ENCODE data around the gene CCDC126. TPM values are rescaled to one million over a fixed set of nuclear protein-coding genes. Genes with fewer than 3 reads are reported as not detected.
"Not testable (repeated sequence)": the region's sequence is repeated elsewhere in the genome, so short reads cannot be mapped to it uniquely, and the experiment has no call there.

The CCDC126 gene
- polyA plus RNA-seq (2012; ENCODE audit: low read depth, missing spikeins): 7.9 TPM

GRCh38 chr7:23597094-23598091 is at the start of gene CCDC126:
Gene CCDC126 (plus strand): TSS chr7:23597382. CDS start chr7:23611316, 13,934 bp downstream.
- peak; percentile 82 for DNase-seq (ENCODE audit: insufficient read length, low spot score)
- peak; percentile 98 for FAIRE-seq

GRCh38 chr7:23547662-23548061 is 49.5 kb upstream of the CCDC126 start:
- TF ChIP-seq POU2F2 (IDR thresholded peaks at IDR 0.05; ENCODE audit: low read depth, low read length) (no peak), POLR2AphosphoS5 (IDR thresholded peaks at IDR 0.05; ENCODE audit: low read depth, low read length) (no peak), PAX5 (IDR thresholded peaks at IDR 0.05; ENCODE audit: insufficient read depth, low read length, severe bottlenecking) (no peak), TAF1 (IDR thresholded peaks at IDR 0.05; ENCODE audit: low read depth, low read length) (no peak), POLR2A (IDR thresholded peaks at IDR 0.05; ENCODE audit: low read depth, low read length) (no peak), SPI1 (IDR thresholded peaks at IDR 0.05; ENCODE audit: low read depth, low read length) (no peak)

More at GRCh38 chr7:23597094-23598091, at the start of gene CCDC126:
- no peak for TF ChIP-seq POLR2A (IDR thresholded peaks at IDR 0.05; ENCODE audit: low read depth, low read length)
- peak; percentile 88 for TF ChIP-seq SPI1 (IDR thresholded peaks at IDR 0.05; ENCODE audit: low read depth, low read length)
- no peak for TF ChIP-seq POLR2AphosphoS5 (IDR thresholded peaks at IDR 0.05; ENCODE audit: low read depth, low read length)
- TF ChIP-seq TAF1 (IDR thresholded peaks at IDR 0.05; ENCODE audit: low read depth, low read length): no peak
- no peak for TF ChIP-seq POU2F2 (IDR thresholded peaks at IDR 0.05; ENCODE audit: low read depth, low read length)
- TF ChIP-seq PAX5 (IDR thresholded peaks at IDR 0.05; ENCODE audit: insufficient read depth, low read length, severe bottlenecking): no peak

GRCh38 chr7:23558303-23558702 is 38.9 kb upstream of the CCDC126 start:
- TF ChIP-seq POU2F2 (IDR thresholded peaks at IDR 0.05; ENCODE audit: low read depth, low read length) (no peak), SPI1 (IDR thresholded peaks at IDR 0.05; ENCODE audit: low read depth, low read length) (no peak), POLR2A (IDR thresholded peaks at IDR 0.05; ENCODE audit: low read depth, low read length) (no peak), POLR2AphosphoS5 (IDR thresholded peaks at IDR 0.05; ENCODE audit: low read depth, low read length) (no peak), TAF1 (IDR thresholded peaks at IDR 0.05; ENCODE audit: low read depth, low read length) (no peak), PAX5 (IDR thresholded peaks at IDR 0.05; ENCODE audit: insufficient read depth, low read length, severe bottlenecking) (no peak)
- no peak for DNase-seq (ENCODE audit: insufficient read length, low spot score)
- FAIRE-seq: no peak

More at GRCh38 chr7:23547662-23548061, 49.5 kb upstream of the CCDC126 start:
- no peak for FAIRE-seq
- DNase-seq (ENCODE audit: insufficient read length, low spot score): no peak

- DNase-seq (ENCODE audit: insufficient read length, low spot score) (peak; percentile 53), FAIRE-seq (peak; percentile 88)
- TF ChIP-seq SPI1 (IDR thresholded peaks at IDR 0.05; ENCODE audit: low read depth, low read length): no peak
- no peak for TF ChIP-seq PAX5 (IDR thresholded peaks at IDR 0.05; ENCODE audit: insufficient read depth, low read length, severe bottlenecking)
- TF ChIP-seq TAF1 (IDR thresholded peaks at IDR 0.05; ENCODE audit: low read depth, low read length): no peak
- no peak for TF ChIP-seq POLR2AphosphoS5 (IDR thresholded peaks at IDR 0.05; ENCODE audit: low read depth, low read length)
- no peak for TF ChIP-seq POU2F2 (IDR thresholded peaks at IDR 0.05; ENCODE audit: low read depth, low read length)
- no peak for TF ChIP-seq POLR2A (IDR thresholded peaks at IDR 0.05; ENCODE audit: low read depth, low read length)
These were observed 26.5 kb upstream of the CCDC126 start for GRCh38 chr7:23570592-23571200.

GRCh38 chr7:23581975-23582374 is 15.2 kb upstream of the CCDC126 start:
- not testable (repeated sequence) for DNase-seq (ENCODE audit: insufficient read length, low spot score); FAIRE-seq

- DNase-seq (ENCODE audit: insufficient read length, low spot score): not testable (repeated sequence)
- peak; percentile 67 for FAIRE-seq
These were observed 11.9 kb upstream of the CCDC126 start for GRCh38 chr7:23585304-23585703.

GRCh38 chr7:23586159-23586558 is 11.0 kb upstream of the CCDC126 start:
- FAIRE-seq: no peak
- DNase-seq (ENCODE audit: insufficient read length, low spot score): no peak
- no peak for TF ChIP-seq POLR2A (IDR thresholded peaks at IDR 0.05; ENCODE audit: low read depth, low read length)
- no peak for TF ChIP-seq PAX5 (IDR thresholded peaks at IDR 0.05; ENCODE audit: insufficient read depth, low read length, severe bottlenecking)
- no peak for TF ChIP-seq POLR2AphosphoS5 (IDR thresholded peaks at IDR 0.05; ENCODE audit: low read depth, low read length)
- TF ChIP-seq POU2F2 (IDR thresholded peaks at IDR 0.05; ENCODE audit: low read depth, low read length): no peak

GRCh38 chr7:23590529-23590928 is 6.7 kb upstream of the CCDC126 start:
- no peak for FAIRE-seq
- no peak for DNase-seq (ENCODE audit: insufficient read length, low spot score)
- TF ChIP-seq SPI1 (IDR thresholded peaks at IDR 0.05; ENCODE audit: low read depth, low read length) (peak; percentile 71), TAF1 (IDR thresholded peaks at IDR 0.05; ENCODE audit: low read depth, low read length) (no peak)

GRCh38 chr7:23593706-23594105 is 3.5 kb upstream of the CCDC126 start:
- DNase-seq (ENCODE audit: insufficient read length, low spot score) (peak; percentile 20), FAIRE-seq (peak; percentile 31)
- TF ChIP-seq POU2F2 (IDR thresholded peaks at IDR 0.05; ENCODE audit: low read depth, low read length): no peak
- TF ChIP-seq PAX5 (IDR thresholded peaks at IDR 0.05; ENCODE audit: insufficient read depth, low read length, severe bottlenecking): no peak
- TF ChIP-seq SPI1 (IDR thresholded peaks at IDR 0.05; ENCODE audit: low read depth, low read length): peak; percentile 61
- TF ChIP-seq POLR2AphosphoS5 (IDR thresholded peaks at IDR 0.05; ENCODE audit: low read depth, low read length): no peak
- TF ChIP-seq POLR2A (IDR thresholded peaks at IDR 0.05; ENCODE audit: low read depth, low read length): no peak
- TF ChIP-seq TAF1 (IDR thresholded peaks at IDR 0.05; ENCODE audit: low read depth, low read length): no peak

Data from GM12891 (cell line).